Measurements from ENCODE around the gene NR3C1.

NR3C1 gene

DNA sequence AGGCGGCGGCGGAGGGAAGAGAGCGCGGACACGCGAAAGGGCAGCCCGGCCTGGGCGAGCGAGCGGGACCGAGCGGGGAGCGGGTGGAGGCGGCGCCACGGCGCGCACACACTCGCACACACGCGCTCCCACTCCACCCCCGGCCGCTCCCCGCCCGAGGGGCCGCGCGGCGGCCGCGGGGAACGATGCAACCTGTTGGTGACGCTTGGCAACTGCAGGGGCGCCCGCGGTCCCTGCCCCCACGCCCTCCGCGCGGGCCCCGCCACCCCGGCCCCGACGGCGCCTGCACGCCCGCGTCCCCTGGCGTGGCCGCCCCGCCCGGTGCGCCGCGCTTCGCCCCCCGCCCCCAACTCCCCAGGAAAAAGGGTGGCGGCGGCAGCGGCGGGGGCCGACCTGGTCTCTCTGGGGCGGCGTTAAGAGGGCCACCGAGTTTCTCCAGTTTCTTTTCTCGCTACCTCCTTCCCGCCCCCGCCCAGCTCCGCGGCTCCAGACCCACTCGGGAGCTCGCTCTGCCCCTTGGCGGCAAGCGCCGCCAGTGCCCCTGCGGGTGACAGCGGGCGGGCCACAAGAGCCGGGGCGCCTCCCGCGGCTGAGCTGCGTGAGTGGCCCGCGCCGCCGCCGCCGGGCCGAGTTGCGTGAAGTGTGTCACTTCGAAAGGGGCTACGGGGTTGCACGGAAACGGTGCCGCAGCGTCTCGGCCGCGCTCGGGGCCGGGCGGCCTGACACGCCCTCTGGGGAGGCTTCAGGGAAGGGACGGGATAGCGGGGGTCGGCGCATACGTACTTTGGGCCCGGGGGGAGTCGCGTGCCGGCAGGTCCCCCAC is at the start of gene NR3C1:
Gene NR3C1, minus strand, starts transcription at position 94 of the 823 bp plus-strand sequence. CDS start 2,847 bp downstream, outside the sequence.
- peak; percentile 35 for DNase-seq

DNA sequence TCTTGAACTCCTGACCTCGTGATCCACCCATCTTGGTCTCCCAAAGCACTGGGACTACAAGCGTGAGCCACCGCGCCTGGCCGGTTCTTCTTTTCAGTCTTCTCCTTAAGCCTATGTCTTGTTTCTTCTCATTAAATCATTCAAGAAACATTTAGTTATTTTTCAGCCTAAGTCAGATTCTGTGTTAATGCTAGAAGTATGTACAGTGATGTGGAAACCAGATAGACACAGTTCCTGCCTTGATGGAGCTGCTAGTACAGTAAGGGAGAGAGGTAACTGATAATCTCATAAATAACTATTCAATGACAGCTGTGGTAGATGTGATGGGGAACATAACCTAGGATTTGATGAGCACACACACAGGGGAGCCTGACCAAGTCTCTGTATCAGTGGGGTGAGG is 46.3 kb upstream of the NR3C1 start:
- no peak for DNase-seq

DNA sequence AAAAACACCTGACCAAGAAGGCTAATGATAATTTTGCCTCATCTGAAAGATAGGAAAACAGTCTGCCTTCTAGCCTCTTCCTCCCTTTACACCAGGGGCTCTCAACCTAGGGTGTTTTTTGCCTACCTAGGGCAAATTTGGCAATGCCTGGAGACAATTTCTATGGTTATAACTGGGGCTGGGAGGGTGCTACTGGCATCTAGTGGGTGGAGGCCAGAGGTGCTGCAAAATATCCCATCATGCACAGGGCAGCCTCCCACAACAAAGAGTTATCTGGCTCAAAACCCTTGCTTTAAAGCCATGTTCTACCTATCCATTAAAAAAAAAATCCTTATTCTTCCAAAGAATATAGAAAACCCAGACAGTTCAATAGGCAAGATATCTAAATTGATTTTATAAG is 45.0 kb upstream of the NR3C1 start:
- DNase-seq = no peak

DNA sequence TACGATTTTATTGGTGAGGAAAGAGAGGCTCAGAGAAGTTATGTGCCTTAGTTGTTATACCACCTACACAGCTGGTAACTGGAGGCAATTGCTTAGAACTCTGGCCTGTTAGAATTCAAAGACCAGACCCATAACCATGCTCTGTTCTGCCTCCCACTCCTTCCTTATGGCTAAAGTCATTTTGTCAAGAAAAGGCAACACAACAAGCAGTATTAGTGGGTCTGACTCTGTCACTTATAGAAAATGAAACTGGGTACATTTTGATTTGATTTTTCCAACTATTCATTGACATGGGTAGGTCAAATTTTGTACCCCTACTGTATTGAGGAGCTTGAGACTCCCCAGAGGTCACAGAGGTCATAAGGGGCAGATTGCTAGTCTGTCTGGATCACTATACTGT is 44.5 kb upstream of the NR3C1 start:
- DNase-seq = no peak

DNA sequence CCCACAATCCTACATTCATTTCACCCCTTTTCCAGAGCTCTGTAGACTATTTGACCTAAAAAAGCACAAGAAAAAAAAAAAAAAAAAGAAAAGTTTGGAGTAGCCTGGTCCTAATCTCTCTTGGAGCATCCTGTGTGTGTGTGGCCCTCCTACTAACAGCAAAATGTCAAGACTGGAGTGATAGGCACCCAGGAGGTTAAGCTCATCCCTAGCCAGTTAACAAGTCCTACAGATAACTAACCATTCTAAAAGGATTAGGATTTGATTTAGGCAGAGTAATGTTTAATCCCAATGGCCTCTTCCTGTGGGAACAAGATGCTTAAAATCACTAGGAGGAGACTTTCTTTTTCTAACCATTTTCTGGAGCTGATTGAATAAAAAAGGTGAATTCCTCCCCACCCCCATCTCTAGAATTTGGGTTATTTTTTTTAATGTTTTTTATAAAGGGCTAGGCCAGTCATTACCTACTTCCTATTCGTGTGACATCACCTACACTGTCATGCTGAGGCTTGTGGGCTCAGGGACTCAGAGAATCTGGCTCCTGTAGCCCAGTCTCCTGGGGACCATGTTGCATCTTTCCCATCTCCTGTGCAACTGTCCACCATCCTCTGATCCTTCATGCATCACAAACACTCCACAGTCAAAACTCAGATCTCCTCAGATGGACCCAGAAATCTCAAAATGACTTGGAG is 43.2 kb upstream of the NR3C1 start:
- DNase-seq = no peak

GRCh38 chr5:143445776-143446175 is 42.3 kb upstream of the NR3C1 start:
- no peak for DNase-seq

GRCh38 chr5:143443330-143443729 is 39.8 kb upstream of the NR3C1 start:
- DNase-seq = no peak

DNA sequence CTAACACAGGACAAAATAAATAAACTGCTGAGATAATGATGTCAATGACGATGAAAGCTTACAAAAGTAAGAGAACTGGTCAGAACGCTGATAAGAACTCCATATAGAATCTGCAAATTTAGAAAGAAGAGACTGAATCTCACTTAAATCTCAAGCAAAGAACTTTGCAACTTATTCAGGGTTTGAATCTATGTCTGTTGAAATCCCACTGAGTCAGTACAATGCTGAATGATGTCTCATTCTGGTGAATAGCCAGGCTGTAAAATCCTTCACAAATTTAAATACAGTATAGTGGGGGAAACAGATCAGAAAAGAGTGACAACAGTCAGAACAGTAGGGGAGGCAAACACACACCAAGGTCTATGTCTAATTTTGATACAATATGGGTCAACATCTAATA is 38.9 kb upstream of the NR3C1 start:
- DNase-seq = no peak

GRCh38 chr5:143440448-143441115 is 37.1 kb upstream of the NR3C1 start:
- DNase-seq = peak; percentile 88

- DNase-seq = no peak
Observed at GRCh38 chr5:143437666-143438273, 34.3 kb upstream of the NR3C1 start.

DNA sequence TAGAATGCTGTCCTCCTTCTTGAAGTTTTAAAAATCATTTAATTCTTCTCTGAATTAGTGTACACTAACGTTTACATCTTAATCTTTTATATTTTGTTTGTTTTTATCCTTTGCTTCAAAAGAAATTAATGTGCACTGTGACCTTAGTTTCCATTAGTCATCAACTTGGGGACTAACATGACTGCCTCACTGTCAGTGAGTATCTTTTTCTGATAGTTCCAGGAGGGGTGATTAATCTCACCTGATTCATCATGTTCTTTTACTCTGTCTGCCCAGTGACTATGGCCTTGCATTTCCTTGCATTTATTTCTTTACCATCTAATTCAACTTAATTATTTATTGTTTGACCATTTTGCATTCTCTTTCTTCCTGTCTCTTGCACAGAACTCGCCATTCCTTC is 33.4 kb upstream of the NR3C1 start:
- DNase-seq = no peak

GRCh38 chr5:143435210-143435657 is 31.7 kb upstream of the NR3C1 start:
- no peak for DNase-seq

DNA sequence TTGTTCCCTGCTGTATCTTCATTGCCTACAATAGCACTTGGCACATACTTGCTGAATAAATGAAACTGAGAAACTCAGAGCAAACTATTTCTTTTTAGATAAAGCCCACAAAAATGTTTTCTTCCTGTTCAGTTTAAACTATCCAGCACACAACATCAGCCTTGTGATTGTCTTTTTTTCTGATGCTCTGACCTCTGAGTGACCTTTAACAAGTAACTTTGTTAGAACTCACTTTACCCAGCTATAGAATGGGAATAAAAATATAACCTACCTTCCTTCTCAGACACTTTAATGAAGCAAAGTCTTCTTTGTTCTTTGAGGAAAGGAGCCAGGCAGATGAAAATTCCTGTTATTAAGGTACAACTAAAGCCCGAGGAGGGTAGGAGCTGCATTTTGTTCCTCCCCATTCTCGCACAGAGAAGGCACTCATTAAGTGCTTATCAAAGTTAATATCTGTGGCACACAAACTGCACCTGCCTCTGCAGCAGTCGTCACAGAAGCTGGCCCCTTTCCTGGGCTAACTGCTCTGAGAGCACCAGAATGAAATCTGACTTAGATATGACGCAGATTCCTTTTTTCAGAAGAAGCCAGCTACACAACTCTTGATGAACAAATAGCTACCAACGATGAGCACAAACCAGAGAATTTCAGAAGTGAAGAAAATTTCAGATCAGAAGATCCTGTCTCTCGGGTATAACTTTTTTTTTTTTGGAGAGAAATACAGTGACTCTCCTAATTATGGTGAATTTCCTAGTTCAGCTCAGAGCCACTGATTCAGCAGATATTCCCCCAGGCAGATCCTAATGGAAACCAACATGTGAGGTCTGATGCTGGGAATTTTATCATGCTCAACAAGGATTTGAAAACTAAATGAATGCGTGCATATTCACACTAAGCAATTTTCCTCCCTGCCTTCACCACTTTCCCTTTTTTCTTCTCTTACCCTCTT is 31.0 kb upstream of the NR3C1 start:
- DNase-seq = peak; percentile 37

GRCh38 chr5:143433670-143434069 is 30.2 kb upstream of the NR3C1 start:
- DNase-seq = no peak

DNA sequence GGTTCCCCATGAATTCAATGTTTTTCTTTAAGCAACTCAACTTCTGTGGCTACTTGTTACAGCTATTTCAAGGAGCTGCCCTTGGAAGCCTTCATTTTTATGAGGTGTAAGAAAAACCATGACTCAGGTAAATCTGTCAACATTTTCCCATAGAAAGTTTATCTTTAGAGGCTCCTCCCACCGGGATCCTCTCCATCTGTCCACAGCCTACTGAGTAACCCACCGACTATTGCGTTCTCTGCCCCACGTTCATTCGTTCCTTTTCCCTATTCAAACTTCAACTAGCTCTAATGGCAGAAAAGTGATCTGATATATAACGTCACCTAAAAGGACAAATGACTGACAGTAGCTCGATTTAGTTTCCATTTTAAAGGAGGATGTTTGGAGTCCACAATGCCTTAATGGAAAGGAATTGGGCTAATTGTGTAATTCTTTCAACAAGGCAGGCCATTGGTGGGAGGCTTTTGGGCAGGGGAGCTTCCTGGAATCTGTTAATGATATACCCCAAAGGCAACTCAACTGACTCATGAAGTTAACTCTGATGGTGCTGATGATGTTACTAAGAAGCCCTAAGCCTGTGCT is 29.3 kb upstream of the NR3C1 start:
- DNase-seq = no peak

GRCh38 chr5:143431789-143432188 is 28.3 kb upstream of the NR3C1 start:
- no peak for DNase-seq

DNA sequence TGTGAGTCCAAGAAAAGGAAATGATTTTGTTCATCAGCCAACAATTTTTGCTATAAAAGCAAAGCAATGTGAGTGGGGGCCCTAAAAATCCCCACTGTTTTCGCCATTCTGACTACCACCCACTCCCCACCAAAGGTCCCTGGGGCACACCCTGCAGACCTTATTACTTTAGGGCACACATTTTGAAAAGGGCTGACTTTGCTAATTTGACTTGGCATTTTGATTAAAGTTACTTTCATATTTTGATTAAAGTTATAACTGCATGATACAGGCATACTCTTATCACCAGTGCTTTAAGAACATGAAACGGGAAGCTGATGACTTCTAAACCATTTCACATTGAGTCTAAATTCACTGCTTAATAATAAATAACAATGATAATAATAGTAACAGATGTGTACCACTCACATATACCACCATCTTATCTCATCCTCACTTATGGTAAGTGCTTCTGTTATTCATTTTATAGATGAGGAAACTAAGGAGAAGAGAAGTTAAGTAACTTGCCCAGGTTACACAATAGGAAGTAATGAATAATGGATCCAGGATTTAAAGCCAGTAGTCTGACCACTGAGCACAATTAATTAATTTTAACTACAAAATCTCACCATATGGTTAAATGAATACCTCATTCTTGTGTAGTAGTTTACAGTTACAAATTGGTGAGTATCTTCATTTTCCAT is 25.4 kb upstream of the NR3C1 start:
- DNase-seq = no peak

- DNase-seq = no peak
Observed at GRCh38 chr5:143428155-143428554, 24.7 kb upstream of the NR3C1 start.

DNA sequence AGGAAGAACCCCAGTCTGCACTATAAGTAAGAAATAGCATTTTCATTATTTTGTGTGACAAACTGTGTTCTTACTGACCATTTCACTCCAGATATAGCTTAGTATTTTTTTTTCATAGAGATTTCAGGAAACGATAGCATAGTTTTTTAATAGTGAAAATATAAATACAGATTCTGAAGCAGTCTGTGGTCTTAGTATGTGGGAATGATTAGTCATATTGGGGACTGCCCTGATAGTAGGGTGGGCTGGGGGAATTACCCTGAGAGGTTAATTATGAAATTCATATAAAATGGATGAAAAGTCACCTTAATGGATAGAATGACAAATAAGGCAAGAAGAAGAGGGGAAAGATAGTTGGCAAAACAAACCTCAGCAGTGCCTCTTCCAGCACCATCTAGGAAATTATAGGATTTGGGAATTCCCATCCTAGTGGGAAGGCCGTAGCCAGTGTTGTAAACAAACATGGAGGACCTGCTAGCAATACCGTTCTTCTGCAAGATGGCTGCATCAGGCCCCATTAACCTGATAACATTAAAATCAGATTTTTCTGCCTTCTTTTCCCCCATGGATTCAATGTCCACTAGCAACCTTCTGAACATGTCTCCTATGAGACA is 23.7 kb upstream of the NR3C1 start:
- no peak for DNase-seq

DNA sequence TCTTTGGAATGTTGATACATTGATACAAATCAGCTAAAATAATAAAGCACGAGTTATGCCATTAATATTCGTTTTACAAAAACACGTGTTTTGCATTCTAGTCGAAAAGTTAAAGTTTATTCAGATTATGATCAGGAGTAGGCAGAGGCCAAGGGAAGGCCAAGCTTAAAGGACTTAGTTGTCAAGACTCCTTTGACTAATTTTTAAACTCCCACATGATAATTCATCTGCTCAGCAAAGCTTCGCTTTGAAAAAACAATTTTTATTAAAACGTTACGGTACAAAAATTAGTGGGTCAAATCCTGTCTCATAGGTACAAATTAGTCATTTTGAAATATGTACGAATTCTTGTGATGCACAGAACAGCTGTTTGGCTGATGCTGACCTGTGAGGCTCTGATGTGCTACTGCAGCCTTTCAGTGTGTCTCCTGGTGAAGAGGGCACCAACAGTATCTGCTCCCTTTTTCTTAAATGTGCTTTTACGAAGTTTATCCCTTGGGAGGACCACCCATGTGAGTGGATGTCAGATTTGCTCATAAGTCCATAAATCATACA is 23.0 kb upstream of the NR3C1 start:
- no peak for DNase-seq
